DMS 273 (cell line): Measurements from ENCODE around the gene HSF2BP.
"Not testable (repeated sequence)": the region's sequence is repeated elsewhere in the genome, so short reads cannot be mapped to it uniquely, and the experiment has no call there.

Experiments used
- DNase-seq: peaks from one replicate; lab custom pipeline; 2025; ENCODE audit not compliant: unreplicated experiment; lab: John Stamatoyannopoulos, UW

HSF2BP gene

DNA sequence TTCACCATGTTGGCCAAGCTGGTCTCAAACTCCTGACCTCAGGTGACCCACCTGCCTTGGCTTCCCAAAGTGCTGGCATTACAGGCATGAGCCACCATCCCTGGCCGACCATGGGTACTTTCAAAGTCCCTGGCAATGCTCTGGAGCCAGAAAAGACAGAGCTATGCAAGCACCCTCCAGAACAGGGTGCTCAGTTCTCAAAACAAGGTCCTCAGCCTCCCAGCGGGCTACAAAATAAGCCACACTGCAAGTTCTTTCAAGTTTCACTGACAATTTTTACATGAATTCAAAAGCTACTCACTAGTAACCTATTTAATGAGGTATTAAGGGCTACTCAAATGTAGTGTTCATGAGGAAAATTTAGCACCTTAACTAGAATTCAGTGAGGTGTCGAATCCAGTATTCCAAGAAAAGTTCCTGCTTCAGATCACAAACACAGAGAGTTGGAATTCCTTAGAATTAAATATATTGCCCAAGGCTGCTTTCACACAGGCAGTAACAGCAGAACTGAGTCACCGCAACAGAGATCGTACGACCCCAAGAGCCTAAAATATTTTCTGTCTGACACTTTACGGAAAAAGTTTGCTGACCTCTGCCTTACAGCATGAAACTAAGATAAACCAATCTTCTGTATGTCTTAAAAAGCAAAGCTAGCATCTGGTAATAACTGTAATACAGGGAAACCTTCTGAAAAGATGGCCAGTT lies 60.7 kb downstream of the HSF2BP start:
- no peak for DNase-seq

DNA sequence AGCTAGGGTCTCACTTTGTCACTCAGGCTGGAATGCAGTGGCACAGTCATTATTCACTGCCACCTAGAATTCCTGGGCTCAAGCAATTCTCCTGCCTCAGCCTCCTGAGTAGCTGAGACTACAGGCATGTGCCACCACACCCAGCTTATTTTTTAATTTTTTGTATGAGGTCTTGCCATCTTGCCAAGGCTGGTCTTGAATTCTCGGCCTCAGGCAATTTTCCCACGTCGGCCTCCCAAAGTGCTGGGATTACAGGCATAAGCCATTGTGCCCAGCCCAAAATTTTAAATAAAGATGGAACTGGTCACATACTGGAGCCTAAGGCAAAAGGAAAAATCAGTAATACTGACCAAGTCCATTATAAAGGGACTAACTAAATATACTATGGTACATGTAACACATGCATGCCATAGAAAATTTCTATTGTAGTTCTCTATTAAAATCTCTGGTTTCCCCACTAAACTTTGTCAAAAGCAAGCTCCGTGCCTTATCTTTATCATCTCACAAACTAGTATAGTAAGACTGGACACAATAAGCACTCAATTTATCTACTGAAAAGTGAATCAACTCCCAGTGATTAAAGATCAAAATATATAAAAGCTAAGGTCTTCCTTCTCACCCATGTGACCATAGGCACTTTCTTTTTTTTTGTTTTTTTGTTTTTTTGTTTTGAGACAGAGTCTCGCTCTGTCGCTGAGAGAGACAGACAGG lies 61.6 kb downstream of the HSF2BP start:
- DNase-seq = no peak

DNA sequence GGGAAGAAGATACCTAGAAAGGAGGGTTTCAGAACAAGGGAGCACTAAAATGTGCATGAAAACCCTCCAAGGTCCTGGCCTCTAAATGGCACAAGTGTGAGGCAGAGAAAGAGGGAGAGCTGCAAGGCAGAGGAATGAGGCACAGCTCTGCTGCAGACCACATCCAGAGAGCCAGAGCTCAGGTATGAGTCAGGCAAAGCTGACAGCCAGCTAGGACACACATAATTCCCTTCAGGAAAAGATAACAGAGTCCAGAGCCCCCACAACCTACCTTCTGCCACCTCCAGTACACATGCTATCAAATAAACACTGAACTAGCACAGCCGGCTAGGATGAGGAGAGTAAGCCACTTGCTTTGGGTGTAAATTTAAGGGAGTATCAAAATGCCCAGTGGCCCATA lies 62.2 kb downstream of the HSF2BP start:
- DNase-seq = no peak

DNA sequence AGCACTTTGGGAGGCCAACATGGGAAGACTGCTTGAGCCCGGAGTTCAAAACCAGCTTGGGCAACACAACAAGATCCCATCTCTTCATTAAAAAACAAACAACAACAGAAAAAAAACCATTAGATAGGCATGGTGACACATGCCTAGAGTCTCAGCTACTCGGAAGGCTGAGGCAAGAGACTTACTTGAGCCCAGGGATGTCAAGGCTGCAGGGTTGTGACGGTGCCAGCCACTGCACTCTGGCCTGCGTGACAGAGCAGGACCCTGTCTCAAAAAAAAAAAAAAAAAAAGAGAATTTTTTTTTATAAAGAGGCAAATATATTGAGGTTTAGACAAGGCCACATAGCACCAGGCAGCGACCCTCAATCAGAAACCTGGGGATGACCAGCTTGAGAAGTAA lies 62.7 kb downstream of the HSF2BP start:
- DNase-seq = no peak

DNA sequence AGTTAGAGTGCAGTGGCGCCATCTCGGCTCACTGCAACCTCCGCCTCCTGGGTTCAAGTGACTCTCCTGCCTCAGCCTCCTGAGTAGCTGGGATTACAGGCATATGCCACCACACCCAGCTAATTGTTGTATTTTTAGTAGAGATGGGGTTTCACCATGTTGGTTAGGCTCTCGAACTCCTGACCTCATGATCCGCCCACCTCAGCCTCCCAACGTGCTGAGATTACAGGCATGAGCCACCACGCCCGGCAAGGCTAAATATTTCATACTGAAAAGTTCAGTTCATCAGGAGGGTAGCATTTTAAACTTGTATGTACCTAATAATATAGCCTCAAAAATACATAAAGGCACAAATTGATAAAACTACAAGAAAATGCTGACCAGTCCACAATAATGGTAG lies 63.5 kb downstream of the HSF2BP start:
- not testable (repeated sequence) for DNase-seq

DNA sequence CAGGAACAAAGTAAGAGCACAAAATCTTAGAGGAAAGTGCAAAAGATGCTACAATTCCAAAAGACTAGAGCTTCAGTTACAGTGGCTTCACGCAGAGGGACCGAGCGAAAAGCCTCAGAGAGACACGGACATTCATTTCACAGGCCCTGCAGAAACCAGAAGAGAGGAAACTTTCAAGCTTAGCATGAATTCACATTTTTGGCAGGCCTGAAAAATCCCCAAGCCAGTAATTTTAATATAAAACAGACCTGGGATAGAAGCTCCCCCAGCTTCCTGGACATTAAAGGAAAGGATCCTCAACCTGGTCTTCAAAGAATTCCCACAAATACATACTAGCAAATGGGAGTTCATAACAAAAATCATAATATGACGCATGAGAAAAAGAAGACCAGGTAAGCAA lies 66.2 kb downstream of the HSF2BP start:
- DNase-seq = no peak

DNA sequence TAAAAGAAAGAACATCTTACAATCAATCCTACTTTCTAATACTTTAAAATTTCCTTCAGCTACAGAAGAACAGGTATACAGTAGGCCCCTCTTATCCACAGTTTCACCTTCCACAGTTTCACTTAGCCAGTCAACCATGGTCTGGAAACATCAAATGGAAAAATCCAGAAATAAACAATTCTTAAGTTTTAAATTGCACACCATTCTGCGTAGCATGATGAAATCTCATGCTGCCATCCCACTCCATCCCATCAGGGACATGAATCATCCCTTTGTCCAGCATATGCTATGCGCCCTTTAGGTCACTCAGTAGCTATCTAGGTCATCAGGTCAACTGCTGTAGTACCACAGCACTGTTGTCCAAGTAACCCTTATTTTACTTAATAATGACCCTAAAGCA lies 67.7 kb downstream of the HSF2BP start:
- DNase-seq = no peak

DNA sequence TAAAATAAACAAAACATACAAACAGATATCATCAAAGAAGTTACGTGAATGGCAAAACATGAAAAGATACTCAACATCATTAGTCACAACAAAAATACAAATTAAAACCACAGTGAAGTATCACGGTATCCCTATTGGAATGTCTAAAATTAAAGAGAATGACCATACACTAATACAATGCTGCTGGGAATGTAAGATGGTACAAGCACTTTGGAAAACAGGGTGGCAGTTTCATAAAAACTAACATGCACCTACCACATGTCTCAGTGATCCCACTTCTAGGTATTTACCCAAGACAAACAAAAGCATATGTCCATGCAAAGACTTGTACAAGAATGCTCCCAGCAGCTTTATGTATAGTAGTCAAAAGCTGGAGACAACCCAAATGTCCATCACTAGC lies 69.1 kb downstream of the HSF2BP start:
- no peak for DNase-seq

DNA sequence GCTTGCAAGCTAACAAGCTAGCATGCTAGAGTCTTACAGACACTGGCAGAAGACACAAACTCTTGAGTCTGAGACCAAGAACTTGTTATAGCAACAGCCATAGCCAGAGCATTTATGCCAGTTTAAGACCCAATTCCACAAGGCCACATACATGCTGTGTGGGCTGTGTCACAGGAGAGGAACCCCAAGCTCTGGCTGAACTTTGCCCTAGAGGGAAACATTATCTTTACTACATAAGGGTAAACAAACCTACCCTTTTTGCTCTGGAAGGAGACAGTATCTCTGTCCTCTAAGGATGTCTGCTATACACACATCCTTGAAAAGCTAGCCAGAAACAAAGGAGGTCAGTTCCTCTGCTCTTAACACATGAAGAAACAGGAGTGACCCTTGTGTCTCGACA lies 70.3 kb downstream of the HSF2BP start:
- no peak for DNase-seq

DNA sequence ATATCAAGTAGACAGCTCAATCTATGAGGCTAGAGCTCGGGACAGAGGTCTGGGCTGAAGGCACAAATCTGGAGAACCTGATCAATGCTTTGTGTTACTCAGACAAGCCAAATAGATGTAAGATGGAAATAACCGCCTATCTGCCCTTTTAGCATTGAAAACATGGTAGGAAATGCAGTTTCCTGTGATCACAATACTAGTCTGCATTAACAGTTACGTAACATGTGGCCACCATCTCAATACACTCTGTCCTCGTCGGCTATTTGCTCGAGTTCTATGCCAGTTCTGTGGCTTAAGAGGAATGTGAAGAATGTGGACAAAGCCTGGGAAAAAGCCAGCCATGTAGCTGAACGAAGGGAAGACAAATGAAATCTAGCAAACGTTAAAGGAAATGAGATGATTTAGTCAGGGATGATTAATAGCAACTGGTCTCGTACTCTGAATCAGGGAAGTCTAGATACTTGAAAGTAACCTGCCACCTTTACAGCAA lies 73.3 kb downstream of the HSF2BP start:
- no peak for DNase-seq

DNA sequence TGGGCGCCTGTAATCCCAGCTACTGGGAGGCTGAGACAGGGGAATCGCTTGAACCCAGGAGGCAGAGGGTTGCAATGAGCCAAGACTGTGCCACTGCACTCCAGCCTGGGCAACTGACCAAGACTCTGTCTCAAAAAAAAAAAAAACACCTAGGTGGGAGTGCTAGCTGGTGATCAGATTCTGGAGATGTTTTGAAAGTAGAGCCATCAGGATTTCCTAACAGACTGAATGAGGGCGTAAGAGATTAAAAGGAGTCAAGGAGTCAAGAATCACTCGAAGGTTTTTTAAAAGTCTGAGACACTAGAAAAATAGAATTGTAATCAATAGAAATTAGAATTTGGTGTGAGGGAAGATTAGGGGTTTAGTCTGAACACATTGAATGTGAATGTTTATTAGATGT lies 73.8 kb downstream of the HSF2BP start:
- DNase-seq = no peak

DNA sequence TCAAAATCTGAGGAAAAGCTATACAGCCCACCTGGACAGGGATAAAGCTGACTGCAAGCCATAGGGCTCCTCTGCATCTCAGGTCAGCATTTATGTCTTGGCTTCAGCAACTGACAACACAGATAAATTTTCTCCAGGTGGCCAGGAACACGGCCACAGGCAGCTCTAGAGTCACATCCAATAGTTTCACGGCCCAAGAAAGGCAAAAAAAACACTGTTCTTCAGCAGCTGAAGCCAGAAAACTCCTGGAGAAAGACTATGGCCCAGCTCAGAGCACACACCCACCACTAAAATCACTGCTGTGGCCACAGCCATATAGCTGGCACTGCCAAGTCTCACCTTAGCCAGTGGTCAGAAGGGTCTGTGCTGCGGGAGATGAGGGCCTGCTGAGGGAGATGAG lies 77.8 kb downstream of the HSF2BP start:
- no peak for DNase-seq

DNA sequence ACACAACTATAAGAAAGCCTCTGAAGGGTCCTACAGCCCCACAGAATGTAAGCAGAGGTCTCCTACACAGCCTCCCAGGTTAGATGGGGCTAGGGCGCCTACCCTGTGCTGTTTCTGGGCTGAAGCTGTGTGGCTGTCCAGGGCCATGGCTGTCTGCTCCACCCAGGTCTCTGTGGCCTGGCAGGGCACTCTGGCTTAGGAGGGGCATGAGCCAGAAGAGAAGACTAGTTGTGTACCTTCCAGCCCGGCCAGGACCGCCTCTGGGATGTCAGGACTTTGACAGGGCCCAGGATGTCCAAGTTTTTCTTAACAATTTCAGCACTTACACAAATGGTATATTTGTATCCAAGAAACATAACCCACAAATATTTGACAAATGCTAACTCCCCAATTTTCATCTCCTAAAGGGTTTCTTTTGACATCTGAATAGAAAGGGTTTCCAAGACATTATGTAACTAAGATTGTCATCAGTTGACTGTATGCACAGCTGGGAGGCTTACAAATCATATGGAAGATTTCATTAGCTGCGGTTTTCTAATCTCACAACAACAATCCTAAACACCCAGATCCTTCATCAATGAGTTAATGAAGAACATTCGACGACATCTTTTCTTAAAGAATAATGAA lies 80.5 kb downstream of the HSF2BP start:
- no peak for DNase-seq

DNA sequence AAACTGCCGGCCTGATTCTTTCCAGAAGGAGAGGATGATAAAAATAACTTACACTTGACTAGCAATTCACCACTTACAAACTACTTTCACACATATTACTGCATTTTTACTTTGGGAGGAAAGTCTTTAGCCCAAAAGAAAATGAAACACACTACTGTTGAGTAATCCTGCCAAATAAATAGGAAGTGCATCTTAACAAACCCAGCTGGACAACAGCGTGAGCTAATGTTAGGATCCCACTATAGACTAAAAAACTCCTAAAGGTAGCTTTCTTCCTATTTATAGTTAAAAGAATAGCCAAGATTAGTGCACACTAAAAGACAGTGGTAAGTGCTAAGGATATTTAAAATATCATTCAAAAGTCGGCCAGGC lies 83.8 kb downstream of the HSF2BP start:
- no peak for DNase-seq

DNA sequence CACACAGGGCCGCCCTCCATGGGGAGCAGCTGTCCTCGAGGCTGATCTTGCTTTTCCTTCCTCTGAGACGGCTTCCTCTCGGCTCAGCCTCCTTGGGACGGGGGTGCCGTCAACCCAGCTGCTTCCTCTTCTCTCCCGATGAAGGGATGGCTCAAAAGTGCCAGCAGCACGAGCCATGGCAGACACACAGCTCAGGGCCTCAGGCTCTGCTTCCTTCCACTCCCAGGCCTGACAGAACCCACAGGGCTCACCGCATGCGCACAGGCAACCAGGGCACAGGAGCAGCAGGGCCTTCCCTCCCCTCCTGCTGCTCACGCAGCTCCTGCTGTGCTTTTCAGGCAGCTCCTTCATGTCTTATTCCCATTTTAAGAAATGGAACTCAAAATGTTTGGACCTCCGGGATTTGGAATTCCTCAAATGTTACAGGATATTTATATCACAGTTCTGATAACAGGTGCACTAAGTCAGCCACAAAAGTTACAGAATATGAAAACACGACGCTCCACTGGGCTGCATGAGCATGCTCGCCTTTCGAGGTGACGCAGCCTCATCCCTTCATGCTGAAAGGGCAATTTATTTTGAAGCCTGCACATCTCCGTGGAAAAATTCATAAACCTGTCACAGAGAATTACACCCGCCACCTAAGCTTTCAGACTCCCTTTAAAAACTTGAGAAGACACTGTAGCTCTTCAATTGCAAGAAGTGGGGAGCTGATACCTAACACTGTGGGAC lies 84.4 kb downstream of the HSF2BP start:
- no peak for DNase-seq

DNA sequence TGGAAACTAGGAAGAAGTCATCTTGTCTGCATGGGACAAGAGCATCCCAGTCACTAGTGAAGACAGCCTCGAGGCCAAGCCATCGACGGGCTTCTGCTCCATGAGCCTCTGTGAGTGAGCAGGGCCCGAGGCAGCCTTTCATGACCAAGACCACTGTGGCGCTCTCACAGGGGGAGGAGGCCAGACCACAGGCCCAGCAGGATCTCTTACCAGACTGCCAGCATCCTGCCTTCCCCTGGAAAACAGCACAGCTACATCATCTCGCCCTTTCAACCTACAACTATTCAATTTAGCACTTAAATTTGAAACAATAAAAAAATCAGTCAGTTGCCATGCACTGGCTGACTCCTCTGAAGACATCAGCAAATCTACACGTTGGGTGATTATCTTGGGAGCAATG lies 85.4 kb downstream of the HSF2BP start:
- DNase-seq = no peak

DNA sequence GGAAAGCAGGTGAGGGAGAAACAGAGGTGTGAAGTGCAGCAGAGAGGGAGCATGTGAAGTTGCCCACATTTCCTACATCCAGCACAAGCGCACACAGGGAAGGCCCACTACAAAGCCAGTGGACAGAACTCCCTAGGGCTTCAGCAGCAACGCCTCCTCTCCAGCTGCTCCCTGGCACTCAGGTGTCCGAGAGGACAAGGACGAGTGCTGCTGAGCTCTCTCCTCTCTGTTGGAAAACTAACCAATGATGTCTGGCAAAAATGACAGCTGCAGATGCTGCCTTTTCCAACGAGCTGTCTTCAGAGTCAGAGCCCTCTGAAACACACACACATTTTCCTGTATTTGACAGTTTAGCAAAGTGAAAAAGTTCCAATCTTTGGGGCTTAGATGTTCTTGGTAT lies 86.8 kb downstream of the HSF2BP start:
- DNase-seq = no peak

DNA sequence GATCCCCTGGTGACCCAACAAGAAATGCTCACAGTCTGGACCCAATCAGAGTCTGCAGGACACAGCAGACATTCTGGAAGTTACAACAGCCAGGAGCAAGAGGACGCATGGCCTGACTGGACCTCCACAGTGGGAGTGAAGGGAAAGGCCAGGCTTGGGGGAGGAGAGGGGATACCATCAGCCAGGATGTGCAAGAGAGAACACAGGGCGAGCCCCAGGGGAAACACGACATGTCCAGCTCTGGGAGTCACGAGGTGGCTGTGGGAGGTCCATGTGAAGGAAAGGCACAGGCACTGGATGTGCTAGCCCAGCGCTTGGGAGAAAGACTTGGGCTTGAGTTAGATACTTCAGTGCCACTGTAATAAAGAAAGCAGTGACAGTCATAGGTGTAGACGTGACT lies 87.3 kb downstream of the HSF2BP start:
- no peak for DNase-seq

DNA sequence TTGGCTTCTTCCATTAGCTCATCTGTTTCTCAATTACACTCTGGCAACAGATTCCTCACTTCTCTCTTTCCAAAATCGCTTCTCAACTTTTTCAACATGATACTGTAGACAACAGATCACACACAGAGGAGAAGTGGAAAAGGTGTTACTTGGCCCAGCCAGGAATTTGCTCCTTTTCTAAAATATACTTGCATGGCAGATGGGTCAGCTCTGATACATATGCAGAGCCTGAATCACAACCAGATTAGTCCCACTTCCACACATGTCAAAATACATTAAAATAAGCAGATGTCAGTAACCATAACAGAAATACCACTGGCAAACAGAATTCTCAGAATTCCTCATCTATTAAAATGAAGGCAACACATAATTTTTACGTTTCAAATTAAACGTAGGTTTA lies 89.1 kb downstream of the HSF2BP start:
- not testable (repeated sequence) for DNase-seq

DNA sequence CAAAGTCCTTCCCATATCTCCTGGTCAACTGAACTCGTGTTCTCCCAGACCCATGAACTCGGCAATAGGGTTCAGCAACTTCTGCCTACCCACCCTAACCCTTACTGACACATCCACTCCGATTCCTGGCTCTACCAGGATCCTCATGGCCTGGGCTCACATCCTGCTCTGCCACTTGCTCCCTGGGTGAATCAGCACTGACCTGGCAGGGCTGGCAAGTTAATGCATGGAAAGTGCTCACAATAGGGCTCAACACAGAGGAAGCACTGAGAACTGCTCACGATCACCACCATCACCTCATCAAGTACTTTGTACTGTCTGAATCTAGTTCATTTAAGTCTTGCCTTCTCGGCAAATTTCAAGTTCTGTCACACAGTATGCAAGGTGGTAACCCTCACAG lies 96.8 kb downstream of the HSF2BP start:
- not testable (repeated sequence) for DNase-seq

DNA sequence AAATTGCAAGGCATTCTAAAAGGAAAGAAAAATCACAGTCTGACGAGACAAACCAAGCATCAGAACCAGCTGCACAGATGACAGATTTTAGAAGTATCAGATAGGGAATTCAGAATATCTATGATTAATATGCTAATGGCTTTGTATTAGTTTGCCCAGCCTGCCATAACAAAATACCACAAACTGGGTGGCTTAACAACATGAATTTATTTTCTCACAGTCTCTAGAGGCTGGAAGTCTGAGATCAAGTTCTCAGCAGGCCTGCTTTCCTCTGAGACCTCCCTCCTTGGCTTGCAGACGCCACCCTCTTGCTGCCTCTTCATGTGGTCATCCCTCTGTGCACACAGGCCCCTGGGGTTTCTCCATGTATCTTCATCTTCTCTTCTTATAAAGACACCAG lies 118.7 kb downstream of the HSF2BP start:
- not testable (repeated sequence) for DNase-seq
